Panc1 (cell line): ENCODE measurements around the gene TAS2R43. TPM values are rescaled to one million over a fixed set of nuclear protein-coding genes. Genes with fewer than 3 reads are reported as not detected.

Experiments used
- ATAC-seq: fragments of 200-7000 bp; cut with Tn5 transposase; 2 replicates; pipeline ENCODE4 v1.9.1; 2020; ENCODE audit warnings: mild to moderate bottlenecking, moderate library complexity
- BruUV-seq: library from RNA; stranded (reverse); fragments of 400-500 nt; replicated peaks from 2 replicates; lab custom pipeline; 2021; lab: Mats Ljungman, UMichigan
- CTCF ChIA-PET: fragments of 300-600 bp; sonication (Branson Sonifier 250); formaldehyde crosslinking; loops from one replicate; lab custom pipeline; 2022; ENCODE audit warnings: antibody characterized with exemption; lab: Charles Lee
- POLR2A ChIA-PET: fragments of 300-600 bp; sonication (Branson Sonifier 250); formaldehyde crosslinking; loops from one replicate; lab custom pipeline; 2022; ENCODE audit warnings: antibody characterized with exemption; lab: Charles Lee
- DNase-seq: peaks from one replicate; pipeline ENCODE4 v3.0.0-alpha.2; 2010; ENCODE audit warnings: low read depth, low spot score
- H3K27ac ChIP-seq: 2 replicates; pipeline ENCODE4 v1.5.1; 2011; ENCODE audit warnings: mild to moderate bottlenecking, low read length, inconsistent platforms
- H3K27me3 ChIP-seq: fragments of 200-500 bp; sonication (Bioruptor generic); 2 replicates; pipeline ENCODE4 v1.6.0; 2014; ENCODE audit warnings: low read length, inconsistent platforms; ENCODE audit not compliant: control insufficient read depth, insufficient read depth
- H3K36me3 ChIP-seq: fragments of 200-500 bp; sonication (Bioruptor generic); 2 replicates; pipeline ENCODE4 v1.5.1; 2014; ENCODE audit warnings: inconsistent platforms, mild to moderate bottlenecking, low read length, moderate library complexity; ENCODE audit not compliant: control insufficient read depth, insufficient read depth
- H3K4me1 ChIP-seq: 2 replicates; pipeline ENCODE4 v1.5.1; 2011; ENCODE audit warnings: inconsistent platforms, mild to moderate bottlenecking, low read length, moderate library complexity; ENCODE audit not compliant: control insufficient read depth, insufficient read depth
- H3K4me3 ChIP-seq, 2 experiments: 2 replicates each; pipeline ENCODE4 v1.5.1; 2011 to 2012; ENCODE audit warnings: low read depth in 2 of 2, low read length in 2 of 2, mild to moderate bottlenecking in 2 of 2, inconsistent platforms in 1 of 2, moderate library complexity in 1 of 2
- H3K9me3 ChIP-seq: fragments of 200-500 bp; sonication (Bioruptor generic); 2 replicates; pipeline ENCODE4 v1.5.1; 2014; ENCODE audit warnings: low read depth, mild to moderate bottlenecking, inconsistent platforms, low read length, moderate library complexity; ENCODE audit not compliant: control insufficient read depth, insufficient read depth
- POLR2AphosphoS5 ChIP-seq: IDR thresholded peaks from 2 replicates; pipeline ENCODE4 v1.6.1; 2012; ENCODE audit warnings: mild to moderate bottlenecking, low read depth, low read length, moderate library complexity
- SIN3A ChIP-seq: IDR thresholded peaks from 2 replicates; pipeline ENCODE4 v1.6.1; 2012; ENCODE audit warnings: low read depth, mild to moderate bottlenecking, low read length, moderate library complexity, borderline replicate concordance; ENCODE audit not compliant: insufficient read depth
- TCF7L2 ChIP-seq: IDR thresholded peaks from 2 replicates; pipeline ENCODE4 v1.6.1; 2011; ENCODE audit warnings: mild to moderate bottlenecking, low read depth, low read length, inconsistent platforms
- in situ Hi-C: cut with HindIII; loops from 2 replicates; pipeline ENCODE4 v1.10.0; 2016; ENCODE audit warnings: low sequenced_read_pairs, low pct_unique_long_range_greater_than_20kb
- intact Hi-C: fragments of 100-400 bp; cut with micrococcal nuclease; formaldehyde crosslinking; loops from one replicate; pipeline ENCODE4 v1.10.0; 2022; ENCODE audit not compliant: unreplicated experiment
- total RNA-seq: library from RNA; stranded (reverse); gene quantifications from one replicate; pipeline ENCODE4 v1.2.1, GENCODE V29; 2021; ENCODE audit not compliant: unreplicated experiment
- TF ChIP-seq, protein P1 (sequence below), 2 experiments: IDR thresholded peaks; 2 replicates each; pipeline ENCODE4 v1.6.1; 2011 to 2012; ENCODE audit warnings: low read depth in 2 of 2, control low read depth in 1 of 2, low read length in 1 of 2, mild to moderate bottlenecking in 1 of 2, moderate library complexity in 1 of 2; ENCODE audit not compliant: insufficient read depth in 1 of 2
- TF ChIP-seq, protein P2 (sequence below): fragments of 450-650 bp; IDR thresholded peaks from 2 replicates; pipeline ENCODE4 v1.5.1; 2017; ENCODE audit warnings: mild to moderate bottlenecking

TAS2R43 gene
- total RNA-seq, 1 experiment from 2014 or later, result 0.36 TPM

DNA sequence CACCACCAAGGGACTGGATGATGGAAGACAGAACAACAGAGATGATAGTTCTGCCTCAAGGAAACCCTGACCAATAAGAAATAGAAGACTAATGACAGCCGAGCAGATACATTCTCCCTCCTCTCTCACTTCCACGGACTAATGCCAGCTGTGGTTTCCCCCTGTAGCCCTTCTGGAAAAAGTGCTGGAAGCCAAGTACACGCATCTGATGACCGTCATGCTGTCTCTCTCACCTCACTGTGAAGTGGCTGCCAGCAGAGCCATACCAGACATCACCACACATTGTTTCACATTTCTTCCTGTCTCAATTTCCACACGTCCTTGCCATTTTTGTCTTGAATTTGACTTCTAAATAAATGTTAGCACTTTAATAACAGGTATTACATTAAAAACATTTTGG, 2.9 kb downstream of the TAS2R43 start:
- no peak for ATAC-seq
- TF ChIP-seq, protein P1, sequence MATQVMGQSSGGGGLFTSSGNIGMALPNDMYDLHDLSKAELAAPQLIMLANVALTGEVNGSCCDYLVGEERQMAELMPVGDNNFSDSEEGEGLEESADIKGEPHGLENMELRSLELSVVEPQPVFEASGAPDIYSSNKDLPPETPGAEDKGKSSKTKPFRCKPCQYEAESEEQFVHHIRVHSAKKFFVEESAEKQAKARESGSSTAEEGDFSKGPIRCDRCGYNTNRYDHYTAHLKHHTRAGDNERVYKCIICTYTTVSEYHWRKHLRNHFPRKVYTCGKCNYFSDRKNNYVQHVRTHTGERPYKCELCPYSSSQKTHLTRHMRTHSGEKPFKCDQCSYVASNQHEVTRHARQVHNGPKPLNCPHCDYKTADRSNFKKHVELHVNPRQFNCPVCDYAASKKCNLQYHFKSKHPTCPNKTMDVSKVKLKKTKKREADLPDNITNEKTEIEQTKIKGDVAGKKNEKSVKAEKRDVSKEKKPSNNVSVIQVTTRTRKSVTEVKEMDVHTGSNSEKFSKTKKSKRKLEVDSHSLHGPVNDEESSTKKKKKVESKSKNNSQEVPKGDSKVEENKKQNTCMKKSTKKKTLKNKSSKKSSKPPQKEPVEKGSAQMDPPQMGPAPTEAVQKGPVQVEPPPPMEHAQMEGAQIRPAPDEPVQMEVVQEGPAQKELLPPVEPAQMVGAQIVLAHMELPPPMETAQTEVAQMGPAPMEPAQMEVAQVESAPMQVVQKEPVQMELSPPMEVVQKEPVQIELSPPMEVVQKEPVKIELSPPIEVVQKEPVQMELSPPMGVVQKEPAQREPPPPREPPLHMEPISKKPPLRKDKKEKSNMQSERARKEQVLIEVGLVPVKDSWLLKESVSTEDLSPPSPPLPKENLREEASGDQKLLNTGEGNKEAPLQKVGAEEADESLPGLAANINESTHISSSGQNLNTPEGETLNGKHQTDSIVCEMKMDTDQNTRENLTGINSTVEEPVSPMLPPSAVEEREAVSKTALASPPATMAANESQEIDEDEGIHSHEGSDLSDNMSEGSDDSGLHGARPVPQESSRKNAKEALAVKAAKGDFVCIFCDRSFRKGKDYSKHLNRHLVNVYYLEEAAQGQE (IDR thresholded peaks at IDR 0.05; ENCODE audit: insufficient read depth in 1 of 2, low read depth in 2 of 2, low read length in 1 of 2), result no peak
- TF ChIP-seq SIN3A, result no peak
- TF ChIP-seq, protein P2, sequence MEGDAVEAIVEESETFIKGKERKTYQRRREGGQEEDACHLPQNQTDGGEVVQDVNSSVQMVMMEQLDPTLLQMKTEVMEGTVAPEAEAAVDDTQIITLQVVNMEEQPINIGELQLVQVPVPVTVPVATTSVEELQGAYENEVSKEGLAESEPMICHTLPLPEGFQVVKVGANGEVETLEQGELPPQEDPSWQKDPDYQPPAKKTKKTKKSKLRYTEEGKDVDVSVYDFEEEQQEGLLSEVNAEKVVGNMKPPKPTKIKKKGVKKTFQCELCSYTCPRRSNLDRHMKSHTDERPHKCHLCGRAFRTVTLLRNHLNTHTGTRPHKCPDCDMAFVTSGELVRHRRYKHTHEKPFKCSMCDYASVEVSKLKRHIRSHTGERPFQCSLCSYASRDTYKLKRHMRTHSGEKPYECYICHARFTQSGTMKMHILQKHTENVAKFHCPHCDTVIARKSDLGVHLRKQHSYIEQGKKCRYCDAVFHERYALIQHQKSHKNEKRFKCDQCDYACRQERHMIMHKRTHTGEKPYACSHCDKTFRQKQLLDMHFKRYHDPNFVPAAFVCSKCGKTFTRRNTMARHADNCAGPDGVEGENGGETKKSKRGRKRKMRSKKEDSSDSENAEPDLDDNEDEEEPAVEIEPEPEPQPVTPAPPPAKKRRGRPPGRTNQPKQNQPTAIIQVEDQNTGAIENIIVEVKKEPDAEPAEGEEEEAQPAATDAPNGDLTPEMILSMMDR, result no peak
- no peak for TF ChIP-seq TCF7L2
- TF ChIP-seq POLR2AphosphoS5, result no peak
- intact Hi-C loops, result no loop called here
- BruUV-seq, result no TSS peak
- Histone ChIP-seq H3K27ac (no peak overlapping the region), H3K4me1 (no peaks in the 10 kb centered on the region), H3K9me3 (no peaks in the 10 kb centered on the region), H3K27me3 (no peaks in the 10 kb centered on the region), H3K4me3 (no peak overlapping the region), H3K36me3 (no peaks in the 10 kb centered on the region)
- no peak for DNase-seq
- in situ Hi-C loops, result no loop called here
- ChIA-PET POLR2A (no interaction called here), CTCF (no interaction called here)

DNA sequence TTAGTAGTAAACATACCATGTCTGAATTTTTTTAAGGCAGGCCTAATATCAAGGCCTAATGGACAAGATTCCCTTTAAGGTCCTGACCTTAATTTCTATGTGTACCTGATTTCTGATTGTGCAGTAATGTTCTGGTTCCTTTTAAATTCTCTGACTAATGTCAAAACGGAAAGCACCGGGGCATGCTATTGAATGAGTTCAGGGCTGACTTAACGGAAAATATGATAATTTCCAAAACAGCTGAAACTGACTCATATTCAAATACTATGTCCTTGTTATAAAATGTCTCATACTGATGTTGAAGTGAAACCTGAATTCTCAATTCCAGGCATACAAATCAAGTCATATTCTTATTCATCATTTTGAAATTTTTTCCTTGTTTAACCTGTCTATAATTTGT, 6.7 kb downstream of the TAS2R43 start:
- ChIA-PET CTCF (no interaction called here), POLR2A (interaction anchor here (0.6 kb wide), 1 partner anchor 84 kb away, joined by 3 read pairs; no protein-coding TSS in a partner anchor)
- intact Hi-C loops (no loop called here), in situ Hi-C loops (no loop called here)
- DNase-seq, result no peak
- Histone ChIP-seq H3K9me3 (peaks cover 9% of the 10 kb centered on the region; the same call in 1 of the 2 replicates), H3K27me3 (no peaks in the 10 kb centered on the region), H3K27ac (no peak overlapping the region), H3K36me3 (no peaks in the 10 kb centered on the region), H3K4me3 (no peak overlapping the region), H3K4me1 (no peaks in the 10 kb centered on the region)
- TF ChIP-seq, protein P2, result no peak
- TF ChIP-seq POLR2AphosphoS5 (no peak), TCF7L2 (no peak), SIN3A (no peak)
- TF ChIP-seq, protein P1 (IDR thresholded peaks at IDR 0.05; ENCODE audit: insufficient read depth in 1 of 2, low read depth in 2 of 2, low read length in 1 of 2), result no peak
- no peak for ATAC-seq
- BruUV-seq, result no TSS peak
